ENCODE results near the gene NRP1.
A peak's percentile ranks its signal among the peaks of the same experiment; 100 is the strongest.
"Not testable (repeated sequence)": the region's sequence is repeated elsewhere in the genome, so short reads cannot be mapped to it uniquely, and the experiment has no call there.

NRP1 gene

GRCh38 chr10:33153968-33154327 lies 180.5 kb downstream of the NRP1 start:
- DNase-seq (ENCODE audit: low read depth in 1 of 2, low spot score in 1 of 2), result no peak

GRCh38 chr10:33153251-33153967 lies 181.1 kb downstream of the NRP1 start:
- DNase-seq (ENCODE audit: low read depth in 1 of 2, low spot score in 1 of 2), result no peak

GRCh38 chr10:33152750-33153149 lies 181.7 kb downstream of the NRP1 start:
- DNase-seq (ENCODE audit: low read depth in 1 of 2, low spot score in 1 of 2), result no peak

- no peak for DNase-seq (ENCODE audit: low read depth in 1 of 2, low spot score in 1 of 2)
Measured at GRCh38 chr10:33152146-33152545, 182.3 kb downstream of the NRP1 start.

- DNase-seq (ENCODE audit: low read depth in 1 of 2, low spot score in 1 of 2), result no peak
Measured at GRCh38 chr10:33151344-33151864, 183.1 kb downstream of the NRP1 start.

- DNase-seq (ENCODE audit: low read depth in 1 of 2, low spot score in 1 of 2), result no peak
Measured at GRCh38 chr10:33150889-33151288, 183.6 kb downstream of the NRP1 start.

GRCh38 chr10:33150146-33150545 lies 184.3 kb downstream of the NRP1 start:
- DNase-seq (ENCODE audit: low read depth in 1 of 2, low spot score in 1 of 2), result no peak

GRCh38 chr10:33147013-33147310 lies 187.5 kb downstream of the NRP1 start:
- DNase-seq (ENCODE audit: low read depth in 1 of 2, low spot score in 1 of 2), result no peak

GRCh38 chr10:33146189-33147012 lies 188.1 kb downstream of the NRP1 start:
- DNase-seq (ENCODE audit: low read depth in 1 of 2, low spot score in 1 of 2), result no peak

- DNase-seq (ENCODE audit: low read depth in 1 of 2, low spot score in 1 of 2), result no peak
Measured at GRCh38 chr10:33145451-33146188, 188.8 kb downstream of the NRP1 start.

GRCh38 chr10:33143160-33143728 lies 191.2 kb downstream of the NRP1 start:
- DNase-seq (ENCODE audit: low read depth in 1 of 2, low spot score in 1 of 2), result peak in 1 of 2 donors; percentile 33

- DNase-seq (ENCODE audit: low read depth in 1 of 2, low spot score in 1 of 2), result no peak
Measured at GRCh38 chr10:33142295-33142694, 192.2 kb downstream of the NRP1 start.

- DNase-seq (ENCODE audit: low read depth in 1 of 2, low spot score in 1 of 2), result no peak
Measured at GRCh38 chr10:33141251-33141650, 193.2 kb downstream of the NRP1 start.

GRCh38 chr10:33139181-33139646 lies 195.3 kb downstream of the NRP1 start:
- DNase-seq (ENCODE audit: low read depth in 1 of 2, low spot score in 1 of 2), result peak; percentile 39 to 43

- not testable (repeated sequence) for DNase-seq (ENCODE audit: low read depth in 1 of 2, low spot score in 1 of 2)
Measured at GRCh38 chr10:33138686-33139085, 195.8 kb downstream of the NRP1 start.

GRCh38 chr10:33137356-33138005 lies 197.0 kb downstream of the NRP1 start:
- DNase-seq (ENCODE audit: low read depth in 1 of 2, low spot score in 1 of 2), result no peak

- no peak for DNase-seq (ENCODE audit: low read depth in 1 of 2, low spot score in 1 of 2)
Measured at GRCh38 chr10:33136781-33137180, 197.7 kb downstream of the NRP1 start.

- no peak for DNase-seq (ENCODE audit: low read depth in 1 of 2, low spot score in 1 of 2)
Measured at GRCh38 chr10:33136271-33136670, 198.2 kb downstream of the NRP1 start.

GRCh38 chr10:33134011-33134751 lies 200.3 kb downstream of the NRP1 start:
- DNase-seq (ENCODE audit: low read depth in 1 of 2, low spot score in 1 of 2), result peak; percentile 22 to 54

GRCh38 chr10:33133557-33133956 lies 200.9 kb downstream of the NRP1 start:
- DNase-seq (ENCODE audit: low read depth in 1 of 2, low spot score in 1 of 2), result no peak
